Suprapubic skin (tissue), 4 donors: ENCODE results near the gene NCMAP. TPM values are rescaled to one million over a fixed set of nuclear protein-coding genes. Genes with fewer than 3 reads are reported as not detected.
"Not testable (repeated sequence)": the region's sequence is repeated elsewhere in the genome, so short reads cannot be mapped to it uniquely, and the experiment has no call there.

Experiments
- DNase-seq, 2 donors: peaks; one replicate each; pipeline ENCODE4 v3.0.0-alpha.2; 2019; ENCODE audit warnings: low spot score in 2 of 2
- H3K27ac ChIP-seq: fragments of 200-600 bp; sonication (generic); one replicate; pipeline ENCODE4 v1.5.1; 2019
- H3K27me3 ChIP-seq: fragments of 200-600 bp; sonication (generic); one replicate; pipeline ENCODE4 v1.5.1; 2019
- H3K36me3 ChIP-seq: fragments of 200-600 bp; sonication (generic); one replicate; pipeline ENCODE4 v1.5.1; 2019
- H3K4me1 ChIP-seq: fragments of 200-600 bp; sonication (generic); one replicate; pipeline ENCODE4 v1.5.1; 2019
- H3K4me3 ChIP-seq: fragments of 200-600 bp; sonication (generic); one replicate; pipeline ENCODE4 v1.5.1; 2019; ENCODE audit warnings: mild to moderate bottlenecking
- H3K9me3 ChIP-seq: fragments of 200-600 bp; sonication (generic); one replicate; pipeline ENCODE4 v1.5.1; 2019
- EP300 ChIP-seq: sonication (generic); formaldehyde crosslinking; IDR thresholded peaks from one replicate; pipeline ENCODE4 v1.6.1; 2017; ENCODE audit warnings: antibody characterized with exemption
- POLR2A ChIP-seq, 2 donors: fragments of 450-650 bp; IDR thresholded peaks; one replicate each; pipeline ENCODE4 v1.6.1; 2017; ENCODE audit warnings: antibody characterized with exemption in 2 of 2, mild to moderate bottlenecking in 2 of 2, moderate library complexity in 2 of 2
- POLR2AphosphoS5 ChIP-seq, 3 donors: sonication (generic); formaldehyde crosslinking; IDR thresholded peaks; one replicate each; pipeline ENCODE4 v1.6.1; 2017; ENCODE audit warnings: antibody characterized with exemption in 3 of 3
- WGBS: methylation state at CpG from one replicate; pipeline ENCODE4 v1.1.5; 2018; 5-methylcytosine and 5-hydroxymethylcytosine counted together
- total RNA-seq, 4 donors: library from RNA; depleted of rRNA; stranded (reverse); fragments of >200 nt; gene quantifications; one replicate each; pipeline ENCODE4 v1.1.0, GENCODE V29; 2016
- TF ChIP-seq, protein P1 (sequence below), 2 donors: fragments of 200-600 bp in 1 of 2; fragments of 450-650 bp in 1 of 2; sonication (generic) in 1 of 2; IDR thresholded peaks; one replicate each; pipeline ENCODE4 v1.5.1; 2016 to 2019; ENCODE audit warnings: antibody characterized with exemption in 2 of 2, mild to moderate bottlenecking in 1 of 2, moderate library complexity in 1 of 2

The NCMAP gene
- total RNA-seq, 4 donors from 2014 or later = 0.24 to 1.1 (median 0.34) TPM; not detected in 1

DNA sequence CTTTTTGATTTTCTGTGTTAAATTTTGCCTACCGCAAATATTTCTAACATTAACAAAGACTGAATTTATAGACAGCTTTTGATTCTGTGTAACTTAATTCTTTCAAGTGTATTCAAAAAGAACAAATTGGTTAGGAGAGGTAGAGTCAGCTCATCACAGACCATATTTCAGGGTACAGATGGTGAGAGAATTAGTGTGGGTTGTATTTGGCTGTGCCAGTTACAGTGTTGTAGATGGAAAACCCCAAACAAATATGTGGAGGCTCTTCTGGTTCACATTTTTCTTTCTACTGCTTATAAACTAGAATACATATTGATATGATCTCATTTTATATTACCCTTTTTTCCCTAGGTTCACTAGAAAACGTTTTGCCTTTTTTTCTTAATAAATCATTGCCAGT, 42.2 kb upstream of the NCMAP start:
- TF ChIP-seq EP300 = no peak
- TF ChIP-seq, protein P1, sequence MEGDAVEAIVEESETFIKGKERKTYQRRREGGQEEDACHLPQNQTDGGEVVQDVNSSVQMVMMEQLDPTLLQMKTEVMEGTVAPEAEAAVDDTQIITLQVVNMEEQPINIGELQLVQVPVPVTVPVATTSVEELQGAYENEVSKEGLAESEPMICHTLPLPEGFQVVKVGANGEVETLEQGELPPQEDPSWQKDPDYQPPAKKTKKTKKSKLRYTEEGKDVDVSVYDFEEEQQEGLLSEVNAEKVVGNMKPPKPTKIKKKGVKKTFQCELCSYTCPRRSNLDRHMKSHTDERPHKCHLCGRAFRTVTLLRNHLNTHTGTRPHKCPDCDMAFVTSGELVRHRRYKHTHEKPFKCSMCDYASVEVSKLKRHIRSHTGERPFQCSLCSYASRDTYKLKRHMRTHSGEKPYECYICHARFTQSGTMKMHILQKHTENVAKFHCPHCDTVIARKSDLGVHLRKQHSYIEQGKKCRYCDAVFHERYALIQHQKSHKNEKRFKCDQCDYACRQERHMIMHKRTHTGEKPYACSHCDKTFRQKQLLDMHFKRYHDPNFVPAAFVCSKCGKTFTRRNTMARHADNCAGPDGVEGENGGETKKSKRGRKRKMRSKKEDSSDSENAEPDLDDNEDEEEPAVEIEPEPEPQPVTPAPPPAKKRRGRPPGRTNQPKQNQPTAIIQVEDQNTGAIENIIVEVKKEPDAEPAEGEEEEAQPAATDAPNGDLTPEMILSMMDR (IDR thresholded peaks at IDR 0.05) = no peak
- no peak for TF ChIP-seq POLR2A (IDR thresholded peaks at IDR 0.05)
- no peak for TF ChIP-seq POLR2AphosphoS5 (IDR thresholded peaks at IDR 0.05)
- no peaks in the 10 kb centered on the region for H3K27me3 ChIP-seq
- H3K27ac ChIP-seq = no peak overlapping the region
- no peaks in the 10 kb centered on the region for H3K4me1 ChIP-seq
- 64% methylated on average over 2 of the region's 2 CpGs for WGBS
- H3K36me3 ChIP-seq = no peaks in the 10 kb centered on the region
- no peaks in the 10 kb centered on the region for H3K9me3 ChIP-seq
- no peak overlapping the region for H3K4me3 ChIP-seq
- no peak for DNase-seq

DNA sequence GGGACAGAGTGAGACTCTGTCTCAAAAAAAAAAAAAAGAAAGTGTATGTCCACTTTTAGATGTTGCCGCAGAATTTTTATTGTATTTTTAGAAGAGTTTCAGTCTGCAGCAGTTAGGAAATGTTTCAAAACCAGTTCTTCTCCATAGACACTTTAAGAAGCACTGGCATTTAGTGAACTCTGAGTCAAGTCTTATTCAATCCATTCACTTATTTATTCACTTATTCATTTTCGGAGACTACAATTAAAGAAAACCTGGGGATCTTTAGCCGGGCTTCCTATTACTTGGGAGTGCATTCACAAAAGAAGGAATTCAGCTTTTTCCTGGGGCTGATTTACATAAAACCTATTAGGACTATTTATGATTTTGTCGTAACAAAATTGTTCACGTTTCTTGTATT, 40.9 kb upstream of the NCMAP start:
- Histone ChIP-seq H3K27ac (no peak overlapping the region), H3K4me1 (no peaks in the 10 kb centered on the region), H3K4me3 (no peak overlapping the region), H3K9me3 (no peaks in the 10 kb centered on the region), H3K27me3 (no peaks in the 10 kb centered on the region), H3K36me3 (no peaks in the 10 kb centered on the region)
- WGBS = 83% methylated on average over 5 of the region's 5 CpGs
- DNase-seq = no peak
- TF ChIP-seq POLR2A (IDR thresholded peaks at IDR 0.05) (no peak), POLR2AphosphoS5 (IDR thresholded peaks at IDR 0.05) (no peak), EP300 (no peak)
- TF ChIP-seq, protein P1 (IDR thresholded peaks at IDR 0.05) = no peak

DNA sequence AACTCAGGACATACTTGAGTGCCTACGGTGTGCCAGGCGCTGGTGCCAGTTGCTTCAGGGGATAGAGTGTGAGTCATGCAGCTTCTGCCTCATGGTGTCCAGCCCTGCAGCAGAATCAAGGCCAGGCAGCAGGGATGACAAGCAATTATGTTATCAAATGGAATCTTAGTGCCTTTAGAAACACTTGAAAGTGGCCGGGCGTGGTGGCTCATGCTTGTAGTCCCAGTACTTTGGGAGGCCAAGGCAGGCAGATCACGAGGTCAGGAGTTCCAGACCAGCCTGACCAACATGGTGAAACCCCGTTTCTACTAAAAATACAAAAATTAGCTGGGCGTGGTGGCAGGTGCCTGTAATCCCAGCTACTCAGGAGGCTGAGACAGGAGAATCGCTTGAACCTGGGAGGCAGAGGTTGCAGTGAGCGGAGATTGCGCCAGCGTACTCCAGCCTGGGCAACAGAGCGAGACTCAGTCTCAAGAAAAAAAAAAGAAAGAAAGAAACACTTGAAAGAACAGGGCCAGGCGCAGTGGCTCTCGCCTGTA, 40.1 kb upstream of the NCMAP start:
- WGBS = 76% methylated on average over 14 of the region's 14 CpGs
- not testable (repeated sequence) for H3K36me3 ChIP-seq, DNase-seq

GRCh38 chr1:24516506-24516905, 39.4 kb upstream of the NCMAP start:
- Histone ChIP-seq H3K4me1 (no peaks in the 10 kb centered on the region), H3K36me3 (no peaks in the 10 kb centered on the region), H3K27ac (no peak overlapping the region), H3K27me3 (no peaks in the 10 kb centered on the region), H3K4me3 (no peak overlapping the region), H3K9me3 (no peaks in the 10 kb centered on the region)
- TF ChIP-seq, protein P1 (IDR thresholded peaks at IDR 0.05) = no peak
- no peak for TF ChIP-seq POLR2AphosphoS5 (IDR thresholded peaks at IDR 0.05)
- TF ChIP-seq EP300 = no peak
- TF ChIP-seq POLR2A (IDR thresholded peaks at IDR 0.05) = no peak
- 84% methylated on average over 12 of the region's 12 CpGs for WGBS
- DNase-seq = no peak

More for the DNA sequence above, 40.1 kb upstream of the NCMAP start:
- H3K4me3 ChIP-seq, H3K4me1 ChIP-seq, H3K27ac ChIP-seq, H3K9me3 ChIP-seq, H3K27me3 ChIP-seq: not testable (repeated sequence)

DNA sequence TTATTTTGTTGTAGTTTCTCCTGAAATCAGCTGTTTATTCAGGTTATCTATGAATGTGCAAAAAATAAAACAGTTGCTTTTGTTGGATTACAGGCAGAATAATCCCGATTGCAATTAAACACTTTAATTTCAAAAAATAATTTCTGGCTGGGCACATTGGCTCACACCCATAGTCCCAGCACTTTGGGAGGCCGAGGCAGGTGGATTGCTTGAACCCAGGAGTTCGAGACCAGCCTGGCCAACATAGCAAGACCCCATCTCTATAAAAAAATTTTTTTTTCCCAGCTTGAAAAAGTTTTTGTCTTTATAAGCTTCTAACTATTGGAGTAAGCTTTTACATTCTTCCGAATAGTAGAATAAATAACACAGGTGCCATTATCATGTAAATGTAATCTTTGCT, 38.0 kb upstream of the NCMAP start:
- H3K27me3 ChIP-seq = no peaks in the 10 kb centered on the region
- TF ChIP-seq POLR2A (IDR thresholded peaks at IDR 0.05) (no peak), POLR2AphosphoS5 (IDR thresholded peaks at IDR 0.05) (no peak), EP300 (no peak)
- TF ChIP-seq, protein P1 (IDR thresholded peaks at IDR 0.05) = no peak
- no peaks in the 10 kb centered on the region for H3K36me3 ChIP-seq
- H3K4me3 ChIP-seq = no peak overlapping the region
- no peaks in the 10 kb centered on the region for H3K9me3 ChIP-seq
- DNase-seq = no peak
- WGBS = 85% methylated on average over 4 of the region's 4 CpGs
- H3K4me1 ChIP-seq = no peaks in the 10 kb centered on the region
- no peak overlapping the region for H3K27ac ChIP-seq

DNA sequence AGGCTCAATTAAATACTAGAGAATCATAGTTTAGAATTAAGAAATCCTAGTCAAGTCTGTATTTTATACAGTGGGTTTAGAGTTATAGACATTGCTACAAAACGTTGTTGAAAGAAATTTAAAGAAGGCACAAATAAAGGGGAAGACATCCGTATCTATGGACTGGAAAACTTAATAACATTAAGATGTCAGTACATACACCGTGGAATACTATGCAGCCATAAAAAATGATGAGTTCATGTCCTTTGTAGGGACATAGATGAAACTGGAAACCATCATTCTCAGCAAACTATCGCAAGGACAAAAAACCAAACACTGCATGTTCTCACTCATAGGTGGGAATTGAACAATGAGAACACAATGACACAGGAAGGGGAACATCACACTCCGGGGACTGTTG, 35.6 kb upstream of the NCMAP start:
- not testable (repeated sequence) for H3K4me1 ChIP-seq, H3K9me3 ChIP-seq, DNase-seq, H3K27ac ChIP-seq, H3K36me3 ChIP-seq, H3K27me3 ChIP-seq, H3K4me3 ChIP-seq
- 95% methylated on average over 5 of the region's 5 CpGs for WGBS
